HepG2 (cell line): ENCODE data around the gene PPM1H. TPM values are rescaled to one million over a fixed set of nuclear protein-coding genes. Genes with fewer than 3 reads are reported as not detected.

Experiments used
- ATAC-seq: fragments of 200-7000 bp; cut with Tn5 transposase; 3 replicates; pipeline ENCODE4 v1.9.1; 2020; ENCODE audit warnings: mild to moderate bottlenecking, moderate library complexity
- BruUV-seq: library from RNA; stranded (reverse); fragments of 400-500 nt; replicated peaks from 2 replicates; lab custom pipeline; 2021; lab: Mats Ljungman, UMichigan
- CTCF ChIA-PET: fragments of 300-600 bp; formaldehyde crosslinking; extraction: SDS; loops from one replicate; lab custom pipeline; 2021; ENCODE audit warnings: low total read pairs, inconsistent platforms, low intra/inter-chr PET ratio; lab: Yijun Ruan, JAX
- POLR2A ChIA-PET: fragments of 350-600 bp; sonication (Branson Sonifier 250); formaldehyde crosslinking; loops from one replicate; lab custom pipeline; 2020; ENCODE audit warnings: antibody characterized with exemption, inconsistent platforms; lab: Yijun Ruan, JAX
- DNase-seq: peaks from one replicate; pipeline ENCODE4 v3.0.0-alpha.2; 2015; ENCODE audit warnings: low spot score
- FAIRE-seq: peaks from 3 replicates; lab custom pipeline; 2011; peaks lifted over from hg19 to GRCh38; lab: Jason Lieb, UNC
- H2AFZ ChIP-seq: one replicate; pipeline ENCODE4 v1.6.1; 2011; ENCODE audit warnings: low read length, inconsistent platforms
- H3K27ac ChIP-seq: fragments of 300-600 bp; 3 replicates; pipeline ENCODE4 v1.8.0; 2011; ENCODE audit warnings: mixed run types, mild to moderate bottlenecking, mixed read lengths, low read length, inconsistent platforms; ENCODE audit not compliant: insufficient read depth; ENCODE audit errors: extremely low read length
- H3K27me3 ChIP-seq, 2 experiments: fragments of 200-600 bp in 1 of 2; 2 replicates in 1 of 2; 3 replicates in 1 of 2; pipeline versions ENCODE4 v1.6.0 to v1.8.0; 2011; ENCODE audit warnings: low read length in 2 of 2, mild to moderate bottlenecking in 2 of 2, moderate library complexity in 2 of 2, inconsistent platforms in 1 of 2; ENCODE audit not compliant: insufficient read depth in 2 of 2, control insufficient read depth in 1 of 2
- H3K36me3 ChIP-seq, 2 experiments: fragments of 200-600 bp in 1 of 2; replicated peaks in 1 of 2; 2 replicates in 1 of 2; 3 replicates in 1 of 2; pipeline versions ENCODE4 v1.5.1 to v1.8.0; 2011; ENCODE audit warnings: low read length in 2 of 2, inconsistent platforms in 1 of 2; ENCODE audit not compliant: insufficient read depth in 2 of 2, control insufficient read depth in 1 of 2
- H3K4me1 ChIP-seq: 2 replicates; pipeline ENCODE4 v1.5.1; 2012; ENCODE audit warnings: low read length, inconsistent platforms; ENCODE audit not compliant: insufficient read depth
- H3K4me2 ChIP-seq: 2 replicates; pipeline ENCODE4 v1.6.0; 2011; ENCODE audit warnings: low read depth, low read length, inconsistent platforms
- H3K4me3 ChIP-seq, 3 experiments: fragments of 200-600 bp in 1 of 3; sonication (generic), shearing (Covaris generic) in 1 of 3; replicated peaks in 1 of 3; 2 replicates each; pipeline ENCODE4 v1.5.1; 2011 to 2016; ENCODE audit warnings: low read length in 3 of 3, inconsistent platforms in 2 of 3, low read depth in 2 of 3, mild to moderate bottlenecking in 2 of 3, control low read depth in 1 of 3, mixed read lengths in 1 of 3; ENCODE audit not compliant: insufficient read depth in 1 of 3
- H3K79me2 ChIP-seq: one replicate; pipeline ENCODE4 v1.6.1; 2011; ENCODE audit warnings: low read length, inconsistent platforms; ENCODE audit not compliant: insufficient read depth
- H3K9ac ChIP-seq: 2 replicates; pipeline ENCODE4 v1.6.0; 2011; ENCODE audit warnings: mild to moderate bottlenecking, low read depth, low read length, inconsistent platforms; ENCODE audit not compliant: insufficient read depth
- H3K9me3 ChIP-seq: 2 replicates; pipeline ENCODE4 v1.5.1; 2012; ENCODE audit warnings: mild to moderate bottlenecking, low read length
- H4K20me1 ChIP-seq: 2 replicates; pipeline ENCODE4 v1.6.0; 2011; ENCODE audit warnings: inconsistent platforms, mild to moderate bottlenecking, low read length, moderate library complexity; ENCODE audit not compliant: insufficient read depth
- HDAC2 ChIP-seq: sonication (generic); formaldehyde crosslinking; IDR thresholded peaks from 2 replicates; pipeline ENCODE4 v1.4.0; 2020; ENCODE audit warnings: missing genetic modification reagents
- MXD4 ChIP-seq: IDR thresholded peaks from 2 replicates; pipeline ENCODE4 v1.6.1; 2016; ENCODE audit warnings: mild to moderate bottlenecking, missing biosample characterization, missing genetic modification reagents
- RBM39 ChIP-seq: fragments of 200-400 bp; formaldehyde crosslinking; IDR thresholded peaks from one replicate; pipeline ENCODE4 v1.6.1; 2018; ENCODE audit warnings: antibody characterized with exemption, mild to moderate bottlenecking, low read depth, low read length; ENCODE audit not compliant: poor library complexity, severe bottlenecking
- ZC3H13 ChIP-seq: sonication (generic); formaldehyde crosslinking; IDR thresholded peaks from 2 replicates; pipeline ENCODE4 v1.8.1; 2023; ENCODE audit warnings: mild to moderate bottlenecking, missing genetic modification reagents, moderate library complexity
- ZNF773 ChIP-seq: sonication (generic); formaldehyde crosslinking; IDR thresholded peaks from 2 replicates; pipeline ENCODE4 v1.4.0; 2020; ENCODE audit warnings: missing genetic modification reagents, borderline replicate concordance
- WGBS: methylation state at CpG from one replicate; pipeline ENCODE4 v1.1.6; 2017; ENCODE audit warnings: low lambda C conversion rate; 5-methylcytosine and 5-hydroxymethylcytosine counted together
- in situ Hi-C: cut with HindIII; loops from 2 replicates; pipeline ENCODE4 v1.10.0; 2017; ENCODE audit warnings: low pct_unique_long_range_greater_than_20kb; ENCODE audit not compliant: extremely low pct_ligation_motif_present
- intact Hi-C: fragments of 100-400 bp; cut with micrococcal nuclease; formaldehyde crosslinking; loops from one replicate; pipeline ENCODE4 v1.10.0; 2022; ENCODE audit not compliant: unreplicated experiment
- polyA plus RNA-seq, 8 experiments: library from polyadenylated mRNA; depleted of rRNA in 3 of 8; stranded (reverse) in 7 of 8; unstranded in 1 of 8; fragments of >200 nt; fragmentation: Illumina TruSeq in 4 of 8; extraction: Trizol in 4 of 8; gene quantifications; 2 replicates each; pipeline versions ENCODE4 v1.2.1 to v1.2.3, GENCODE V29; 2011 to 2016; ENCODE audit warnings: low read depth in 4 of 8, missing spikeins in 1 of 8, mixed read lengths in 1 of 8; ENCODE audit not compliant: insufficient read depth in 1 of 8
- total RNA-seq, 5 experiments: library from RNA; depleted of rRNA; stranded (reverse); fragments of >200 nt; fragmentation: Illumina TruSeq; extraction: Trizol; gene quantifications; 2 replicates each; pipeline ENCODE4 v1.2.3, GENCODE V29; 2016; ENCODE audit warnings: low read depth in 1 of 5
- TF ChIP-seq, protein P1 (sequence below): sonication (generic); formaldehyde crosslinking; IDR thresholded peaks from 2 replicates; pipeline ENCODE4 v1.4.0; 2020; ENCODE audit warnings: missing genetic modification reagents
- TF ChIP-seq, protein P2 (sequence below): sonication (generic); formaldehyde crosslinking; conservative IDR thresholded peaks from 2 replicates; pipeline ENCODE4 v1.4.0; 2020; ENCODE audit warnings: missing genetic modification reagents
- TF ChIP-seq, protein P3 (sequence below): sonication (generic); formaldehyde crosslinking; IDR thresholded peaks from 2 replicates; pipeline ENCODE4 v1.8.0; 2022; ENCODE audit warnings: missing genetic modification reagents, mild to moderate bottlenecking, borderline replicate concordance

PPM1H gene
- total and polyA plus RNA-seq, 2 of the 13 experiments (the other 11 are each of a cell fraction or from before 2014, with no cell fraction given) = 29.1 to 38.1 TPM

DNA sequence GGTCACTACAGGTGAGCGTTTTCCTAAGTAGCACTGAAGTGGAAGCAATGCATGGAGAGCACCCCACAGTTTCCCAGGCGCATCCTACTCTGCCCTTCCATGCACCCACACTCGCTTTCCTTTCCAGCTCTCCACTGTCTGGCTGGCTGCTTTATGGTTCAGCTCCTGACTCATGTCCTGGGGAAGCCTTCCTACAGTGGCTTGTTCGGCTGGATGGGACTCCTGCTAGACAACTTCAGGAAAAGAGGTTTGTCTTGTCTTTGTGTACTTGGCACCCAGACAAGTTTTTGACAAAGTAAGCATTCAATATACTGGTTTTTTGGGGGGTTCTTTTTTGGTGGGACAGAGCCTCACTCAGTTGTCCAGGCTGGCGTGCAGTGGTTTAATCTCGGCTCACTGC lies 21.6 kb downstream of the PPM1H start:
- Histone ChIP-seq H4K20me1 (no peaks in the 10 kb centered on the region; the same call in 1 of the 2 replicates), H3K27ac (no peak overlapping the region), H3K4me3 (no peak overlapping the region), H3K79me2 (peaks cover 84% of the 10 kb centered on the region), H3K9ac (no peak overlapping the region), H3K27me3 (no peaks in the 10 kb centered on the region), H3K36me3 (peaks cover 9 to 45% of the 10 kb centered on the region in 2 experiments), H3K4me1 (peaks cover 10% of the 10 kb centered on the region; the same call in 1 of the 2 replicates), H3K4me2 (no peak overlapping the region), H3K9me3 (no peaks in the 10 kb centered on the region), H2AFZ (no peak overlapping the region)
- DNase-seq (no peak), ATAC-seq (no peak), FAIRE-seq (no peak)
- CTCF ChIA-PET = no interaction called here
- BruUV-seq = no TSS peak
- intact Hi-C loops (no loop called here), in situ Hi-C loops (no loop called here)
- POLR2A ChIA-PET = no interaction called here
- TF ChIP-seq ZNF773 (CRISPR knock-in tag) = no peak
- 99% methylated on average over 6 of the region's 6 CpGs for WGBS

DNA sequence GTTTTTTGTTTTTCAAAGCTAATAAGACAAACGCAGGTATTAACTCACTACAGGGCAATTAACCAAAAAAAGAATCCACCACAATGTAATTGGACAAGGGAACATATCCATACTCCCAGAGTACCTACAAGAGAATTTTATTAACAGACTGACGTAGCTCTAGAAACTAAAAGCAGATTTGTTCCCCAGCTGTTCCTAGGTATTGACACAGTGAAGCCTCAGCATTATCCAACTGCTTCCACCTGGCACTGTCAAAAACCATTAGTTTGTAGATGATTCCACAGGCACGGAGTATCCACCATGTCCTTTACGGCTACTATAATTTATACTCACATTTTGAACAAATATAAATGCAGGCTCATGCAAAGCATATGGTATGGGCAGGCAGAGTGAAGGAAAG lies 22.3 kb downstream of the PPM1H start:
- BruUV-seq = no TSS peak
- Histone ChIP-seq H3K27me3 (no peaks in the 10 kb centered on the region), H3K27ac (no peak overlapping the region), H3K9me3 (no peaks in the 10 kb centered on the region), H3K36me3 (peaks cover 9 to 41% of the 10 kb centered on the region in 2 experiments), H3K79me2 (peaks cover 83% of the 10 kb centered on the region), H3K4me3 (no peak overlapping the region), H2AFZ (no peak overlapping the region), H3K9ac (no peak overlapping the region), H3K4me2 (no peak overlapping the region), H4K20me1 (no peaks in the 10 kb centered on the region), H3K4me1 (peaks cover 14% of the 10 kb centered on the region)
- in situ Hi-C loops = no loop called here
- intact Hi-C loops = no loop called here
- CTCF ChIA-PET = no interaction called here
- FAIRE-seq = no peak
- ATAC-seq = no peak
- 74% methylated on average over 4 of the region's 4 CpGs for WGBS
- POLR2A ChIA-PET = interaction anchor here (1.2 kb wide), 1 partner anchor 22 kb away, joined by 3 read pairs; no protein-coding TSS in a partner anchor
- DNase-seq = no peak
- TF ChIP-seq ZC3H13 (CRISPR knock-in tag) (no peak), RBM39 (no peak), MXD4 (CRISPR knock-in tag) (no peak), HDAC2 (CRISPR knock-in tag) (no peak)
- TF ChIP-seq, protein P1, sequence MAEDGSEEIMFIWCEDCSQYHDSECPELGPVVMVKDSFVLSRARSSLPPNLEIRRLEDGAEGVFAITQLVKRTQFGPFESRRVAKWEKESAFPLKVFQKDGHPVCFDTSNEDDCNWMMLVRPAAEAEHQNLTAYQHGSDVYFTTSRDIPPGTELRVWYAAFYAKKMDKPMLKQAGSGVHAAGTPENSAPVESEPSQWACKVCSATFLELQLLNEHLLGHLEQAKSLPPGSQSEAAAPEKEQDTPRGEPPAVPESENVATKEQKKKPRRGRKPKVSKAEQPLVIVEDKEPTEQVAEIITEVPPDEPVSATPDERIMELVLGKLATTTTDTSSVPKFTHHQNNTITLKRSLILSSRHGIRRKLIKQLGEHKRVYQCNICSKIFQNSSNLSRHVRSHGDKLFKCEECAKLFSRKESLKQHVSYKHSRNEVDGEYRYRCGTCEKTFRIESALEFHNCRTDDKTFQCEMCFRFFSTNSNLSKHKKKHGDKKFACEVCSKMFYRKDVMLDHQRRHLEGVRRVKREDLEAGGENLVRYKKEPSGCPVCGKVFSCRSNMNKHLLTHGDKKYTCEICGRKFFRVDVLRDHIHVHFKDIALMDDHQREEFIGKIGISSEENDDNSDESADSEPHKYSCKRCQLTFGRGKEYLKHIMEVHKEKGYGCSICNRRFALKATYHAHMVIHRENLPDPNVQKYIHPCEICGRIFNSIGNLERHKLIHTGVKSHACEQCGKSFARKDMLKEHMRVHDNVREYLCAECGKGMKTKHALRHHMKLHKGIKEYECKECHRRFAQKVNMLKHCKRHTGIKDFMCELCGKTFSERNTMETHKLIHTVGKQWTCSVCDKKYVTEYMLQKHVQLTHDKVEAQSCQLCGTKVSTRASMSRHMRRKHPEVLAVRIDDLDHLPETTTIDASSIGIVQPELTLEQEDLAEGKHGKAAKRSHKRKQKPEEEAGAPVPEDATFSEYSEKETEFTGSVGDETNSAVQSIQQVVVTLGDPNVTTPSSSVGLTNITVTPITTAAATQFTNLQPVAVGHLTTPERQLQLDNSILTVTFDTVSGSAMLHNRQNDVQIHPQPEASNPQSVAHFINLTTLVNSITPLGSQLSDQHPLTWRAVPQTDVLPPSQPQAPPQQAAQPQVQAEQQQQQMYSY (CRISPR knock-in tag) = no peak
- TF ChIP-seq, protein P2, sequence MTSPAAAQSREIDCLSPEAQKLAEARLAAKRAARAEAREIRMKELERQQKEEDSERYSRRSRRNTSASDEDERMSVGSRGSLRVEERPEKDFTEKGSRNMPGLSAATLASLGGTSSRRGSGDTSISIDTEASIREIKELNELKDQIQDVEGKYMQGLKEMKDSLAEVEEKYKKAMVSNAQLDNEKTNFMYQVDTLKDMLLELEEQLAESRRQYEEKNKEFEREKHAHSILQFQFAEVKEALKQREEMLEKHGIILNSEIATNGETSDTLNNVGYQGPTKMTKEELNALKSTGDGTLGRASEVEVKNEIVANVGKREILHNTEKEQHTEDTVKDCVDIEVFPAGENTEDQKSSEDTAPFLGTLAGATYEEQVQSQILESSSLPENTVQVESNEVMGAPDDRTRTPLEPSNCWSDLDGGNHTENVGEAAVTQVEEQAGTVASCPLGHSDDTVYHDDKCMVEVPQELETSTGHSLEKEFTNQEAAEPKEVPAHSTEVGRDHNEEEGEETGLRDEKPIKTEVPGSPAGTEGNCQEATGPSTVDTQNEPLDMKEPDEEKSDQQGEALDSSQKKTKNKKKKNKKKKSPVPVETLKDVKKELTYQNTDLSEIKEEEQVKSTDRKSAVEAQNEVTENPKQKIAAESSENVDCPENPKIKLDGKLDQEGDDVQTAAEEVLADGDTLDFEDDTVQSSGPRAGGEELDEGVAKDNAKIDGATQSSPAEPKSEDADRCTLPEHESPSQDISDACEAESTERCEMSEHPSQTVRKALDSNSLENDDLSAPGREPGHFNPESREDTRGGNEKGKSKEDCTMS = no peak
- TF ChIP-seq, protein P3, sequence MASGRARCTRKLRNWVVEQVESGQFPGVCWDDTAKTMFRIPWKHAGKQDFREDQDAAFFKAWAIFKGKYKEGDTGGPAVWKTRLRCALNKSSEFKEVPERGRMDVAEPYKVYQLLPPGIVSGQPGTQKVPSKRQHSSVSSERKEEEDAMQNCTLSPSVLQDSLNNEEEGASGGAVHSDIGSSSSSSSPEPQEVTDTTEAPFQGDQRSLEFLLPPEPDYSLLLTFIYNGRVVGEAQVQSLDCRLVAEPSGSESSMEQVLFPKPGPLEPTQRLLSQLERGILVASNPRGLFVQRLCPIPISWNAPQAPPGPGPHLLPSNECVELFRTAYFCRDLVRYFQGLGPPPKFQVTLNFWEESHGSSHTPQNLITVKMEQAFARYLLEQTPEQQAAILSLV (CRISPR knock-in tag) = no peak
